Fibroblast of lung (primary cell): ENCODE data around the gene FXN. TPM values are rescaled to one million over a fixed set of nuclear protein-coding genes. Genes with fewer than 3 reads are reported as not detected.

Experiments
- DNase-seq, 2 donors: peaks; one replicate each; pipeline versions ENCODE4 v3.0.0 to v3.0.0-alpha.2; 2010; ENCODE audit warnings: low read depth in 2 of 2
- H2AFZ ChIP-seq: 2 replicates; pipeline ENCODE4 v1.5.1; 2012; ENCODE audit warnings: low read length, control low read depth, inconsistent platforms
- H3K27ac ChIP-seq: 2 replicates; pipeline ENCODE4 v1.5.1; 2011; ENCODE audit warnings: low read length, control low read depth; ENCODE audit not compliant: insufficient read depth
- H3K27me3 ChIP-seq: 2 replicates; pipeline ENCODE4 v1.5.1; 2011; ENCODE audit warnings: mild to moderate bottlenecking, low read length; ENCODE audit not compliant: control insufficient read depth, insufficient read depth
- H3K36me3 ChIP-seq: 2 replicates; pipeline ENCODE4 v1.5.1; 2011; ENCODE audit warnings: low read length; ENCODE audit not compliant: control insufficient read depth, insufficient read depth
- H3K4me1 ChIP-seq: 2 replicates; pipeline ENCODE4 v1.5.1; 2011; ENCODE audit warnings: low read length; ENCODE audit not compliant: control insufficient read depth, insufficient read depth; ENCODE audit errors: extremely low read depth
- H3K4me2 ChIP-seq: 2 replicates; pipeline ENCODE4 v1.5.1; 2011; ENCODE audit warnings: low read length, control low read depth; ENCODE audit not compliant: insufficient read depth; ENCODE audit errors: extremely low read depth
- H3K4me3 ChIP-seq, 4 experiments: fragments of 200-600 bp in 1 of 4; sonication (generic) in 1 of 4; replicated peaks in 1 of 4; 2 replicates each; pipeline ENCODE4 v1.5.1; 2011 to 2016; ENCODE audit warnings: low read length in 4 of 4, low read depth in 3 of 4, mild to moderate bottlenecking in 3 of 4, control low read depth in 2 of 4, inconsistent platforms in 1 of 4, mixed read lengths in 1 of 4; ENCODE audit not compliant: insufficient read depth in 1 of 4; ENCODE audit errors: control extremely low read depth in 1 of 4
- H3K79me2 ChIP-seq: 2 replicates; pipeline ENCODE4 v1.5.1; 2012; ENCODE audit warnings: mild to moderate bottlenecking, low read length, inconsistent platforms; ENCODE audit not compliant: control insufficient read depth, insufficient read depth
- H3K9ac ChIP-seq: 2 replicates; pipeline ENCODE4 v1.5.1; 2011; ENCODE audit warnings: mild to moderate bottlenecking, low read length, control low read depth; ENCODE audit not compliant: insufficient read depth
- H3K9me3 ChIP-seq: 2 replicates; pipeline ENCODE4 v1.5.1; 2012; ENCODE audit warnings: low read depth, low read length; ENCODE audit not compliant: control insufficient read depth, insufficient read depth
- H4K20me1 ChIP-seq: 2 replicates; pipeline ENCODE4 v1.5.1; 2011; ENCODE audit warnings: low read length; ENCODE audit not compliant: control insufficient read depth, insufficient read depth; ENCODE audit errors: extremely low read depth
- EZH2 ChIP-seq: IDR thresholded peaks from 2 replicates; pipeline ENCODE4 v1.5.1; 2012; ENCODE audit warnings: low read length, control low read depth, mild to moderate bottlenecking; ENCODE audit errors: missing control alignments
- polyA plus RNA-seq, 2 donors: library from polyadenylated mRNA; depleted of rRNA in 1 of 2; stranded (reverse) in 1 of 2; unstranded in 1 of 2; fragments of >200 nt; gene quantifications; 2 replicates each; pipeline ENCODE4 v1.2.1, GENCODE V29; 2011 to 2012; ENCODE audit warnings: missing spikeins in 1 of 2
- total RNA-seq: library from RNA; depleted of rRNA; stranded (reverse); fragments of >200 nt; gene quantifications from 2 replicates; pipeline ENCODE4 v1.2.1, GENCODE V29; 2014
- TF ChIP-seq, protein P1 (sequence below), 2 donors: IDR thresholded peaks in 1 of 2; conservative IDR thresholded peaks in 1 of 2; 1 replicate in 1 of 2; 2 replicates in 1 of 2; pipeline ENCODE4 v1.5.1; 2011 to 2012; ENCODE audit warnings: low read length in 2 of 2, control low read depth in 1 of 2, inconsistent platforms in 1 of 2, low read depth in 1 of 2, mild to moderate bottlenecking in 1 of 2

Gene FXN
- total and polyA plus RNA-seq, 2 donors (not counting 1 experiment from before 2014, with no cell fraction given), result 0.99 to 21.6 TPM

DNA sequence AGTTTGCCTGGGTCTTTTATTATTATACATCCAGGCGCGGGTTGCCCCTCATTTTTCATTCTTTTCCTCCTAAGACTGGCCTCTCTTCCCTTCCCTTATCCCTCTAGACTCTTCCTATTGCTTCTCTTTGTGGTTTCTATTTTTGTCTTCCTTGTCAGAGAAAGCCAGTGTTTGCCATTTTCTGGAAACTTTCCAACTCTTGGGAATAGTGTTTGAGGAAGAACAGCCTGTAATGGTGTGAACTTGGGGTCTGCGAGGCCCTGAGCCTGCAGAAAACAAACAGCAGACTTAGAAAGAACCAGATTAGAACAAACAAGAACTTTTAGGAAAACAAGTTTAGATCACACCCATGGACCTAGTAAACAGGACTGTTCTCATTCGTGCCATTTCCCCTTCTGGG is 37.2 kb upstream of the FXN start:
- H2AFZ ChIP-seq, result no peak overlapping the region
- H3K27me3 ChIP-seq, result no peaks in the 10 kb centered on the region

DNA sequence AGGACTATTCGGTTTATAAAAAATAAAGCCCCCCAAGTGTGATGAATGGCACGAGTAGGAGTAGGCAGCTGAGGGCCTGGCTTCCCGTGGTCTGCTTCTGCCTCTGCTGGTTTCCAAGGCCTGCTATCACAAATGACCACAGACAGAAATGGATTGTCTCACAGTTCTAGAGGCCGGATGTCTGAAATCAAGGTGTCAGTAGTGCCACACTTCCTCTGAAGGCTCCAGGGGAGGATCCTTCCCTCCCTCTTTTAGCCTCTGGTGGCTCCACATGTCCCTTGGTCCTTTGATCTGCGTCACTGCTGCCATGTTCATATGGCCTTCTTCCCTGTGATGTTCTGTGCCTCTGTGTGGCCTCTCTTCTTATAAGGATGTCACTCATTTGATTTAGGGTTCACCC is 36.7 kb upstream of the FXN start:
- Histone ChIP-seq H3K36me3 (no peaks in the 10 kb centered on the region), H3K27me3 (no peaks in the 10 kb centered on the region), H4K20me1 (no peaks in the 10 kb centered on the region), H3K4me3 (no peak overlapping the region), H3K9me3 (no peaks in the 10 kb centered on the region), H2AFZ (no peak overlapping the region), H3K9ac (no peak overlapping the region), H3K4me1 (no peaks in the 10 kb centered on the region), H3K79me2 (no peaks in the 10 kb centered on the region), H3K4me2 (no peak overlapping the region), H3K27ac (no peak overlapping the region)
- no peak for DNase-seq
- TF ChIP-seq EZH2, result no peak

More for the DNA sequence above, 37.2 kb upstream of the FXN start:
- no peaks in the 10 kb centered on the region for H3K79me2 ChIP-seq
- TF ChIP-seq, protein P1, sequence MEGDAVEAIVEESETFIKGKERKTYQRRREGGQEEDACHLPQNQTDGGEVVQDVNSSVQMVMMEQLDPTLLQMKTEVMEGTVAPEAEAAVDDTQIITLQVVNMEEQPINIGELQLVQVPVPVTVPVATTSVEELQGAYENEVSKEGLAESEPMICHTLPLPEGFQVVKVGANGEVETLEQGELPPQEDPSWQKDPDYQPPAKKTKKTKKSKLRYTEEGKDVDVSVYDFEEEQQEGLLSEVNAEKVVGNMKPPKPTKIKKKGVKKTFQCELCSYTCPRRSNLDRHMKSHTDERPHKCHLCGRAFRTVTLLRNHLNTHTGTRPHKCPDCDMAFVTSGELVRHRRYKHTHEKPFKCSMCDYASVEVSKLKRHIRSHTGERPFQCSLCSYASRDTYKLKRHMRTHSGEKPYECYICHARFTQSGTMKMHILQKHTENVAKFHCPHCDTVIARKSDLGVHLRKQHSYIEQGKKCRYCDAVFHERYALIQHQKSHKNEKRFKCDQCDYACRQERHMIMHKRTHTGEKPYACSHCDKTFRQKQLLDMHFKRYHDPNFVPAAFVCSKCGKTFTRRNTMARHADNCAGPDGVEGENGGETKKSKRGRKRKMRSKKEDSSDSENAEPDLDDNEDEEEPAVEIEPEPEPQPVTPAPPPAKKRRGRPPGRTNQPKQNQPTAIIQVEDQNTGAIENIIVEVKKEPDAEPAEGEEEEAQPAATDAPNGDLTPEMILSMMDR (conservative IDR thresholded peaks at IDR 0.05 in 1 of 2, IDR thresholded peaks at IDR 0.05 in 1 of 2; ENCODE audit: low read depth in 1 of 2, low read length in 2 of 2), result no peak
- TF ChIP-seq EZH2, result no peak
- no peak overlapping the region for H3K4me3 ChIP-seq
- H3K9ac ChIP-seq, result no peak overlapping the region
- H3K27ac ChIP-seq, result no peak overlapping the region
- no peak for DNase-seq
- H3K4me1 ChIP-seq, result no peaks in the 10 kb centered on the region
- no peaks in the 10 kb centered on the region for H4K20me1 ChIP-seq
- H3K4me2 ChIP-seq, result no peak overlapping the region
- no peaks in the 10 kb centered on the region for H3K9me3 ChIP-seq
- H3K36me3 ChIP-seq, result no peaks in the 10 kb centered on the region

DNA sequence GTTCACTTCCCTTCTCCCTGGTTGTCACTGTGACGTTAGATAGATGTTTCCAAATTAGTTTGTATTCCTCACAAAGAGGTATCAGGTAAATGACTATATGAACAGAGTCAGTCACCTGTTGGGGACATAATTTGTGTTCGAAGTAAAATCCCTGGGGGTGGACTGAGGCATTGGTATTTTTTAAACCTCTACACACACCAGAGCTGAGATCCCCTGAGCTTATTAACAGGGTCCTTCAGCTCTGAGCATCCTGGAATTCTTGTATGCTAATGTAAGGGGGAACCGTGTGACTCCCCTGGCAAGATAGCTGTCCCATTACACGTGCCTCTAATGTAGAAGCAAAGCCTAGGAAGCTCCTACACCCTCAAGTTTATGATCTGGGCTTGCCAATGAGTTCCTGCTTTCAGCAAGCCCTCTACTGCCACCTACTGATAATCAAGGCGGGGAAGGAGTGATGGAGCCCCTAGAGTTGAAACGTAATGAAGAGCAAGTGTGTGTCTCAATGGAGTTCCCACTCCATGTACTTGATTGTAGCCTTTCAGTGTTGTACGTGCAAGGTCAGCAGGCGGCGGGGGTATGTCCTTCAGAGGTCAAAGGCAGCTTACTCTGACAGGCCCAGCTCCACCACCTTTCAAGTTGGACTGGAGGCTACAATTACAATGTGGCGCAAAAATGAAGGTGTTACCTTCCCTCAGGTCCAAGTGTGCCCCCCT is 36.0 kb upstream of the FXN start:
- no peaks in the 10 kb centered on the region for H3K9me3 ChIP-seq
- H2AFZ ChIP-seq, result no peak overlapping the region
- H3K4me3 ChIP-seq, result no peak overlapping the region
- no peaks in the 10 kb centered on the region for H4K20me1 ChIP-seq
- H3K4me2 ChIP-seq, result no peak overlapping the region
- peaks cover 2% of the 10 kb centered on the region for H3K27me3 ChIP-seq
- H3K9ac ChIP-seq, result no peak overlapping the region
- DNase-seq, result peak; percentile 55 to 78
- H3K4me1 ChIP-seq, result no peaks in the 10 kb centered on the region
- no peak overlapping the region for H3K27ac ChIP-seq
- no peaks in the 10 kb centered on the region for H3K36me3 ChIP-seq
- no peaks in the 10 kb centered on the region for H3K79me2 ChIP-seq
- TF ChIP-seq EZH2, result no peak
- TF ChIP-seq, protein P1 (conservative IDR thresholded peaks at IDR 0.05 in 1 of 2, IDR thresholded peaks at IDR 0.05 in 1 of 2; ENCODE audit: low read depth in 1 of 2, low read length in 2 of 2), result peak; percentile 94 to 95
